AG04450 (cell line): ENCODE data around the gene THEM4. TPM values are rescaled to one million over a fixed set of nuclear protein-coding genes. Genes with fewer than 3 reads are reported as not detected.
"Not testable (repeated sequence)": the region's sequence is repeated elsewhere in the genome, so short reads cannot be mapped to it uniquely, and the experiment has no call there.

ENCODE experiments used
- CTCF ChIA-PET: fragments of 300-600, 350-600 bp; formaldehyde crosslinking; extraction: SDS; loops from one replicate; lab custom pipeline; 2022; ENCODE audit warnings: antibody characterized with exemption, inconsistent platforms; lab: Charles Lee
- POLR2A ChIA-PET: fragments of 350-600 bp; formaldehyde crosslinking; extraction: SDS; loops from one replicate; lab custom pipeline; 2021; ENCODE audit warnings: antibody characterized with exemption, inconsistent platforms; lab: Yijun Ruan, JAX
- DNase-seq: peaks from one replicate; pipeline ENCODE4 v3.0.0-alpha.2; 2011; ENCODE audit warnings: low read depth, low spot score
- H3K27ac ChIP-seq: one replicate; pipeline ENCODE4 v1.5.1; 2012; ENCODE audit warnings: low read depth, low read length, control low read depth
- H3K27me3 ChIP-seq: one replicate; pipeline ENCODE4 v1.6.0; 2012; ENCODE audit warnings: low read length; ENCODE audit not compliant: control insufficient read depth, insufficient read depth
- H3K4me3 ChIP-seq: 2 replicates; pipeline ENCODE4 v1.5.1; 2011; ENCODE audit warnings: mild to moderate bottlenecking, low read depth, low read length, control low read depth
- H3K9me3 ChIP-seq: 2 replicates; pipeline ENCODE4 v1.5.1; 2012; ENCODE audit warnings: low read length; ENCODE audit not compliant: control insufficient read depth, insufficient read depth
- CTCF ChIP-seq: IDR thresholded peaks from 2 replicates; pipeline ENCODE4 v1.5.1; 2011; ENCODE audit warnings: low read depth, low read length, control low read depth, inconsistent platforms
- polyA plus RNA-seq: library from polyadenylated mRNA; depleted of rRNA; stranded (reverse); fragments of >200 nt; gene quantifications from 2 replicates; pipeline ENCODE4 v1.2.3, GENCODE V29; 2011

The THEM4 gene
- polyA plus RNA-seq, 1 experiment: 24.8 TPM

GRCh38 chr1:151885479-151885878 lies 23.8 kb downstream of the THEM4 start:
- TF ChIP-seq CTCF: no peak
- Histone ChIP-seq H3K27ac (no peak overlapping the region), H3K9me3 (peaks cover 4% of the 10 kb centered on the region; the same call in 1 of the 2 replicates), H3K27me3 (no peaks in the 10 kb centered on the region), H3K4me3 (no peak overlapping the region)
- ChIA-PET POLR2A (no interaction called here), CTCF (no interaction called here)
- no peak for DNase-seq

- CTCF ChIA-PET, H3K27me3 ChIP-seq, DNase-seq, H3K27ac ChIP-seq, H3K4me3 ChIP-seq, POLR2A ChIA-PET, H3K9me3 ChIP-seq: not testable (repeated sequence)
Observed at GRCh38 chr1:151884879-151885278, 24.4 kb downstream of the THEM4 start.

- H3K27me3 ChIP-seq, H3K27ac ChIP-seq, H3K9me3 ChIP-seq, DNase-seq, POLR2A ChIA-PET, CTCF ChIA-PET, H3K4me3 ChIP-seq: not testable (repeated sequence)
Observed at GRCh38 chr1:151884445-151884844, 24.9 kb downstream of the THEM4 start.

GRCh38 chr1:151883898-151884297 lies 25.4 kb downstream of the THEM4 start:
- H3K27me3 ChIP-seq, H3K4me3 ChIP-seq, POLR2A ChIA-PET, H3K9me3 ChIP-seq, H3K27ac ChIP-seq, DNase-seq: not testable (repeated sequence)
- CTCF ChIA-PET: interaction anchor here (0.5 kb wide), 1 partner anchor 150 kb away, joined by 5 read pairs; no protein-coding TSS in a partner anchor

GRCh38 chr1:151882918-151883317 lies 26.4 kb downstream of the THEM4 start:
- H3K27ac ChIP-seq, H3K9me3 ChIP-seq, H3K4me3 ChIP-seq, DNase-seq, POLR2A ChIA-PET, H3K27me3 ChIP-seq: not testable (repeated sequence)
- CTCF ChIA-PET: interaction anchor here (1.5 kb wide), 1 partner anchor 7 kb away, joined by 3 read pairs; no protein-coding TSS in a partner anchor

- no peak for DNase-seq
- CTCF ChIA-PET: interaction anchor here (1.5 to 1.6 kb wide), 2 partner anchors 8 to 119 kb away, joined by 3 to 5 read pairs; no protein-coding TSS in a partner anchor
- POLR2A ChIA-PET: no interaction called here
- no peaks in the 10 kb centered on the region for H3K27me3 ChIP-seq
- peaks cover 4% of the 10 kb centered on the region; the same call in 1 of the 2 replicates for H3K9me3 ChIP-seq
- no peak overlapping the region for H3K4me3 ChIP-seq
- no peak for TF ChIP-seq CTCF
- H3K27ac ChIP-seq: no peak overlapping the region
Observed at GRCh38 chr1:151882466-151882865, 26.8 kb downstream of the THEM4 start.

GRCh38 chr1:151881479-151881878 lies 27.8 kb downstream of the THEM4 start:
- Histone ChIP-seq H3K27me3 (no peaks in the 10 kb centered on the region), H3K4me3 (no peak overlapping the region), H3K27ac (no peak overlapping the region), H3K9me3 (no peaks in the 10 kb centered on the region)
- DNase-seq: no peak
- TF ChIP-seq CTCF: 0 out of 2 replicates have a peak, but pooled peaks have one; percentile 12
- ChIA-PET POLR2A (no interaction called here), CTCF (interaction anchor here (0.9 to 1.6 kb wide), 5 partner anchors 9 to 580 kb away, joined by 3 to 5 read pairs (median 3); no protein-coding TSS in a partner anchor)
